ENCODE measurements around the gene FAM3A.

Gene FAM3A

GRCh38 chrX:154513716-154514115 lies 2.3 kb downstream of the FAM3A start:
- Histone ChIP-seq H3K27ac (ENCODE audit: low read depth, low read length) (no peak overlapping the region), H3K9me3 (ENCODE audit: control insufficient read depth, insufficient read depth, low read length) (peaks cover 32% of the 10 kb centered on the region; the same call in 1 of the 2 replicates), H3K27me3 (ENCODE audit: control insufficient read depth, insufficient read depth, low read length) (no peaks in the 10 kb centered on the region), H3K9ac (ENCODE audit: low read depth, low read length) (no peak overlapping the region), H3K4me1 (ENCODE audit: control insufficient read depth, insufficient read depth, low read length) (peaks cover 12% of the 10 kb centered on the region; the same call in 1 of the 2 replicates), H3K36me3 (ENCODE audit: control insufficient read depth, insufficient read depth, low read length) (peaks cover 9% of the 10 kb centered on the region), H3K4me3 (ENCODE audit: low read depth, low read length) (no peak overlapping the region)

- Histone ChIP-seq H3K4me3 (ENCODE audit: low read depth, low read length) (no peak overlapping the region), H3K9me3 (ENCODE audit: control insufficient read depth, insufficient read depth, low read length) (peaks cover 34% of the 10 kb centered on the region; the same call in 1 of the 2 replicates), H3K36me3 (ENCODE audit: control insufficient read depth, insufficient read depth, low read length) (peaks cover 9% of the 10 kb centered on the region), H3K27me3 (ENCODE audit: control insufficient read depth, insufficient read depth, low read length) (no peaks in the 10 kb centered on the region), H3K4me1 (ENCODE audit: control insufficient read depth, insufficient read depth, low read length) (peaks cover 9% of the 10 kb centered on the region; the same call in 1 of the 2 replicates), H3K9ac (ENCODE audit: low read depth, low read length) (no peak overlapping the region), H3K27ac (ENCODE audit: low read depth, low read length) (no peak overlapping the region)
Observed at GRCh38 chrX:154512879-154513553, 3.0 kb downstream of the FAM3A start.

- Histone ChIP-seq H3K4me3 (ENCODE audit: low read depth, low read length) (no peak overlapping the region), H3K27me3 (ENCODE audit: control insufficient read depth, insufficient read depth, low read length) (no peaks in the 10 kb centered on the region), H3K4me1 (ENCODE audit: control insufficient read depth, insufficient read depth, low read length) (no peaks in the 10 kb centered on the region), H3K9me3 (ENCODE audit: control insufficient read depth, insufficient read depth, low read length) (peaks cover 37% of the 10 kb centered on the region; the same call in 1 of the 2 replicates), H3K36me3 (ENCODE audit: control insufficient read depth, insufficient read depth, low read length) (peaks cover 17% of the 10 kb centered on the region), H3K9ac (ENCODE audit: low read depth, low read length) (no peak overlapping the region), H3K27ac (ENCODE audit: low read depth, low read length) (no peak overlapping the region)
Observed at GRCh38 chrX:154511761-154512160, 4.3 kb downstream of the FAM3A start.

GRCh38 chrX:154509455-154509854 lies 6.6 kb downstream of the FAM3A start:
- Histone ChIP-seq H3K36me3 (ENCODE audit: control insufficient read depth, insufficient read depth, low read length) (peaks cover 19% of the 10 kb centered on the region), H3K9ac (ENCODE audit: low read depth, low read length) (no peak overlapping the region), H3K4me3 (ENCODE audit: low read depth, low read length) (no peak overlapping the region), H3K27ac (ENCODE audit: low read depth, low read length) (no peak overlapping the region), H3K27me3 (ENCODE audit: control insufficient read depth, insufficient read depth, low read length) (no peaks in the 10 kb centered on the region), H3K9me3 (ENCODE audit: control insufficient read depth, insufficient read depth, low read length) (peaks cover 40% of the 10 kb centered on the region; the same call in 1 of the 2 replicates), H3K4me1 (ENCODE audit: control insufficient read depth, insufficient read depth, low read length) (no peaks in the 10 kb centered on the region)

- no peak overlapping the region for H3K9ac ChIP-seq (ENCODE audit: low read depth, low read length)
- H3K36me3 ChIP-seq (ENCODE audit: control insufficient read depth, insufficient read depth, low read length): peaks cover 19% of the 10 kb centered on the region
- no peak overlapping the region for H3K4me3 ChIP-seq (ENCODE audit: low read depth, low read length)
- no peaks in the 10 kb centered on the region for H3K27me3 ChIP-seq (ENCODE audit: control insufficient read depth, insufficient read depth, low read length)
- H3K9me3 ChIP-seq (ENCODE audit: control insufficient read depth, insufficient read depth, low read length): peaks cover 40% of the 10 kb centered on the region; the same call in 1 of the 2 replicates
- H3K4me1 ChIP-seq (ENCODE audit: control insufficient read depth, insufficient read depth, low read length): no peaks in the 10 kb centered on the region
- no peak overlapping the region for H3K27ac ChIP-seq (ENCODE audit: low read depth, low read length)
Observed at GRCh38 chrX:154508384-154508745, 7.7 kb downstream of the FAM3A start.

- peaks cover 40% of the 10 kb centered on the region; the same call in 1 of the 2 replicates for H3K9me3 ChIP-seq (ENCODE audit: control insufficient read depth, insufficient read depth, low read length)
- H3K9ac ChIP-seq (ENCODE audit: low read depth, low read length): no peak overlapping the region
- no peaks in the 10 kb centered on the region for H3K27me3 ChIP-seq (ENCODE audit: control insufficient read depth, insufficient read depth, low read length)
- no peaks in the 10 kb centered on the region for H3K4me1 ChIP-seq (ENCODE audit: control insufficient read depth, insufficient read depth, low read length)
- peaks cover 19% of the 10 kb centered on the region for H3K36me3 ChIP-seq (ENCODE audit: control insufficient read depth, insufficient read depth, low read length)
- no peak overlapping the region for H3K27ac ChIP-seq (ENCODE audit: low read depth, low read length)
- no peak overlapping the region for H3K4me3 ChIP-seq (ENCODE audit: low read depth, low read length)
Observed at GRCh38 chrX:154507673-154508383, 8.2 kb downstream of the FAM3A start.

GRCh38 chrX:154506483-154507332 lies 9.3 kb downstream of the FAM3A start:
- Histone ChIP-seq H3K36me3 (ENCODE audit: control insufficient read depth, insufficient read depth, low read length) (peaks cover 19% of the 10 kb centered on the region), H3K9me3 (ENCODE audit: control insufficient read depth, insufficient read depth, low read length) (peaks cover 39% of the 10 kb centered on the region; the same call in 1 of the 2 replicates), H3K4me1 (ENCODE audit: control insufficient read depth, insufficient read depth, low read length) (no peaks in the 10 kb centered on the region), H3K9ac (ENCODE audit: low read depth, low read length) (no peak overlapping the region), H3K27ac (ENCODE audit: low read depth, low read length) (no peak overlapping the region), H3K27me3 (ENCODE audit: control insufficient read depth, insufficient read depth, low read length) (no peaks in the 10 kb centered on the region), H3K4me3 (ENCODE audit: low read depth, low read length) (no peak overlapping the region)

GRCh38 chrX:154505734-154506133 lies 10.3 kb downstream of the FAM3A start:
- peaks cover 32% of the 10 kb centered on the region; the same call in 1 of the 2 replicates for H3K9me3 ChIP-seq (ENCODE audit: control insufficient read depth, insufficient read depth, low read length)

GRCh38 chrX:154502989-154503388 lies 13.0 kb downstream of the FAM3A start:
- H3K36me3 ChIP-seq (ENCODE audit: control insufficient read depth, insufficient read depth, low read length): peaks cover 10% of the 10 kb centered on the region
- no peak overlapping the region; the same call in 1 of the 2 replicates for H3K4me3 ChIP-seq (ENCODE audit: low read depth, low read length)
- H3K27ac ChIP-seq (ENCODE audit: low read depth, low read length): no peak overlapping the region
- no peak overlapping the region for H3K9ac ChIP-seq (ENCODE audit: low read depth, low read length)
- no peaks in the 10 kb centered on the region for H3K27me3 ChIP-seq (ENCODE audit: control insufficient read depth, insufficient read depth, low read length)
- H3K9me3 ChIP-seq (ENCODE audit: control insufficient read depth, insufficient read depth, low read length): peaks cover 22% of the 10 kb centered on the region
- no peaks in the 10 kb centered on the region for H3K4me1 ChIP-seq (ENCODE audit: control insufficient read depth, insufficient read depth, low read length)

More at GRCh38 chrX:154505734-154506133, 10.3 kb downstream of the FAM3A start:
- H3K4me3 ChIP-seq (ENCODE audit: low read depth, low read length): no peak overlapping the region
- H3K27ac ChIP-seq (ENCODE audit: low read depth, low read length): no peak overlapping the region
- H3K9ac ChIP-seq (ENCODE audit: low read depth, low read length): no peak overlapping the region
- no peaks in the 10 kb centered on the region for H3K4me1 ChIP-seq (ENCODE audit: control insufficient read depth, insufficient read depth, low read length)
- peaks cover 19% of the 10 kb centered on the region for H3K36me3 ChIP-seq (ENCODE audit: control insufficient read depth, insufficient read depth, low read length)
- no peaks in the 10 kb centered on the region for H3K27me3 ChIP-seq (ENCODE audit: control insufficient read depth, insufficient read depth, low read length)

- H3K36me3 ChIP-seq (ENCODE audit: control insufficient read depth, insufficient read depth, low read length): peaks cover 5% of the 10 kb centered on the region; the same call in 1 of the 2 replicates
- no peak overlapping the region for H3K9ac ChIP-seq (ENCODE audit: low read depth, low read length)
- H3K4me3 ChIP-seq (ENCODE audit: low read depth, low read length): no peak overlapping the region
- no peaks in the 10 kb centered on the region for H3K4me1 ChIP-seq (ENCODE audit: control insufficient read depth, insufficient read depth, low read length)
- no peaks in the 10 kb centered on the region for H3K27me3 ChIP-seq (ENCODE audit: control insufficient read depth, insufficient read depth, low read length)
- H3K9me3 ChIP-seq (ENCODE audit: control insufficient read depth, insufficient read depth, low read length): peaks cover 22% of the 10 kb centered on the region
- H3K27ac ChIP-seq (ENCODE audit: low read depth, low read length): no peak overlapping the region
Observed at GRCh38 chrX:154502098-154502497, 13.9 kb downstream of the FAM3A start.
